Transverse colon (tissue), 4 donors: ENCODE data around the gene CENPM.

Experiments used
- CTCF ChIP-seq, 5 experiments: fragments of 200-600 bp in 3 of 5; fragments of 450-650 bp in 2 of 5; sonication (generic) in 3 of 5; IDR thresholded peaks; 1 replicate in 2 of 5; 2 replicates in 3 of 5; pipeline ENCODE4 v1.5.1; 2016 to 2017; ENCODE audit warnings: antibody characterized with exemption in 5 of 5, inconsistent platforms in 3 of 5, mild to moderate bottlenecking in 2 of 5, moderate library complexity in 1 of 5
- POLR2A ChIP-seq: fragments of 450-650 bp; IDR thresholded peaks from one replicate; pipeline ENCODE4 v1.6.1; 2016; ENCODE audit warnings: antibody characterized with exemption, mild to moderate bottlenecking, moderate library complexity
- POLR2AphosphoS5 ChIP-seq, 3 donors: sonication (generic); formaldehyde crosslinking; IDR thresholded peaks; one replicate each; pipeline ENCODE4 v1.6.1; 2016; ENCODE audit warnings: antibody characterized with exemption in 3 of 3

DNA sequence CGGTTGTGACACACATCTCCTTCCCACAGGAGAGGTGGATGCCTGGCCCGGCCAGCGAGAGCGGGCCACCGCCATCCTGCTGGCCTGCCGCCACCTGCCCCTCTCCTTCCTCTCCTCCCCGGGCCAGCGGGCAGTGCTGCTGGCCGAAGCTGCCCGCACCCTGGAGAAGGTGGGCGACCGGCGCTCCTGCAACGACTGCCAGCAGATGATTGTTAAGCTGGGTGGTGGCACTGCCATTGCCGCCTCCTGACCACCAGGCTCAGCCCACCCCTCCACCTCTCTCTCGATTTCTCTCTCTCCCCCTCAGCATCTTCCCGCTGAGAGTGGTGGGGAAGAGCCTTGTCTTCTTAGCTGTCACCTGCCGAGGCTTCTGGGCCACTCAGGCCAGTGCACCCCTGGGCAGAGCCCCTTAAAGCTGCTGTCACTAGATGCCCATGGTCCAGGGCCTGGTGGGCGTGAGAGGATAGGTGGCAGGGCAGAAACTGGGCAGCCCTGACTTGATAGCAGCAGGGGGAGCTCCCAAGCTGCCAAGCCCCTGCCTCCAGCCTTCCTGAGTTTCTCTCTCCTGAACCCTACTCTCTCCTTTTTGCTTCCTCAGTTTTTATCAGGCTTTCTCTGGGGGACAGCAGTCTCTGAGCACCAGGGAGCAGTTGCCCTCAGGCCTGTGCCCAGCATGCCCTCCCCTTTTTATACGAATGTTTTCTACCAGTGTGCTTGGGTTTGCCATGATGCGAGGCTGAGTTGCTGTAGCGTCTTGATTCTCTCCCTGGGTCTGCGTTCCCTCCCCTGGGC lies 41.3 kb downstream of the CENPM start:
- TF ChIP-seq CTCF (IDR thresholded peaks at IDR 0.05) (no peak), POLR2AphosphoS5 (IDR thresholded peaks at IDR 0.05) (no peak), POLR2A (no peak)
